ENCODE results near the gene DOCK8. TPM values are rescaled to one million over a fixed set of nuclear protein-coding genes. Genes with fewer than 3 reads are reported as not detected.

The DOCK8 gene
- total RNA-seq, 1 experiment from 2014 or later, result 1.4 TPM

DNA sequence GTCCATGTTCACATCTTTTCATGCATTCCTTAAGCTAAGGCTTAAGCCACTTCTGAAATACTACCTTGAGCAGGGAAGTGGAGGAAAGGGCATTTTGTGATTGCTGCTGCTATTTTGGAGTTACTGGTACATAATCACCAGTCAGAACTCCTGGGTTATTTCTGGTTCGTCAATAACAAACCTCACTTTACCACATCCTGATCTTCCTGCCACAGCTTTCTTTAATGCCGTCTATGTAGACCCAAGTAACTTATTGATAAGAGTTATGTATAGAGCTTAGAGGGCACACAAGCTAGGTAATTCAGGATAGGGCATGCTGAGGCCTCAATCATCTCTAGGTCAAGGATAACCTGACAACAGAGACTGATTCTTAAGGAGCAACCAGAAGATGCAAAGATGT lies 120.7 kb downstream of the DOCK8 start:
- DNase-seq, result no peak
- H2AK5ac ChIP-seq (ENCODE audit: insufficient read length, low read length), result no peak overlapping the region
- H2BK12ac ChIP-seq (ENCODE audit: insufficient read length, low read depth, low read length), result no peak overlapping the region
- no peak overlapping the region for H3K4ac ChIP-seq (ENCODE audit: low read depth, low read length)
- no peak overlapping the region for H3K27ac ChIP-seq (ENCODE audit: insufficient read length, low read depth, low read length)
- no peak for TF ChIP-seq CTCF (conservative IDR thresholded peaks at IDR 0.05)
- no peak overlapping the region for H2BK5ac ChIP-seq (ENCODE audit: insufficient read length, low read length)
- Mint-ChIP-seq H3K4me1 (peaks cover 26 to 31% of the 10 kb centered on the region in 2 experiments), H3K4me3 (no peak overlapping the region), H3K27me3 (ENCODE audit: low read depth) (peaks cover 6% of the 10 kb centered on the region), H3K27ac (no peak overlapping the region), H3K9me3 (no peaks in the 10 kb centered on the region; a peak in 1 of 5 replicates), H3K36me3 (ENCODE audit: insufficient read depth in 1 of 3, low read depth in 3 of 3) (no peaks in the 10 kb centered on the region)
- no peak overlapping the region for H3K9ac ChIP-seq (ENCODE audit: extremely low read depth, insufficient read length, low read length)
- no peak overlapping the region for H3K56ac ChIP-seq (ENCODE audit: insufficient read length, low read depth, low read length)
- H3T11ph ChIP-seq (ENCODE audit: low read length), result no peak overlapping the region
- H3K27me3 ChIP-seq (ENCODE audit: insufficient read depth, low read length), result no peaks in the 10 kb centered on the region
- no peak overlapping the region for H2AFZ ChIP-seq (ENCODE audit: low read length)
- peaks cover 8% of the 10 kb centered on the region; the same call in 1 of the 2 replicates for H3K4me1 ChIP-seq (ENCODE audit: insufficient read depth, low read length)
- H3K23ac ChIP-seq (ENCODE audit: insufficient read length, low read depth, low read length), result no peak overlapping the region
- H2BK20ac ChIP-seq (ENCODE audit: low read depth, low read length, poor library complexity, severe bottlenecking), result no peak overlapping the region
- no peak overlapping the region for H4K91ac ChIP-seq (ENCODE audit: insufficient read length, low read depth, low read length)
- no peaks in the 10 kb centered on the region for H3K79me2 ChIP-seq (ENCODE audit: insufficient read depth, low read length)
- H3K18ac ChIP-seq (ENCODE audit: insufficient read length, low read depth, low read length), result no peak overlapping the region
- no peak overlapping the region for H4K8ac ChIP-seq (replicated peaks; ENCODE audit: insufficient read length, low read depth, low read length)
- no peak overlapping the region for H2BK15ac ChIP-seq (ENCODE audit: low read depth, low read length)
- no peaks in the 10 kb centered on the region for H3K9me3 ChIP-seq (ENCODE audit: control insufficient read depth, low read depth, low read length)
- no peaks in the 10 kb centered on the region for H3K23me2 ChIP-seq (ENCODE audit: insufficient read length, low read depth, low read length, poor library complexity, severe bottlenecking)
- H2BK120ac ChIP-seq (ENCODE audit: low read depth, low read length, poor library complexity, severe bottlenecking), result no peak overlapping the region
- H3K14ac ChIP-seq (ENCODE audit: insufficient read depth, low read length), result no peak overlapping the region
- no peaks in the 10 kb centered on the region for H3K79me1 ChIP-seq (ENCODE audit: insufficient read depth, low read depth, low read length, poor library complexity, severe bottlenecking)
- no peak overlapping the region for H3K4me2 ChIP-seq (ENCODE audit: insufficient read depth, insufficient read length, low read length)
- WGBS (ENCODE audit: extremely low coverage, insufficient read length, low lambda C conversion rate), result no CpG with 5 or more reads among the region's 2 CpGs
- no peak overlapping the region for H4K5ac ChIP-seq (ENCODE audit: insufficient read length, low read depth, low read length)
- H4K20me1 ChIP-seq (ENCODE audit: control insufficient read depth, insufficient read depth, insufficient read length), result no peaks in the 10 kb centered on the region
